ENCODE results near the gene ZNHIT1.

DNA sequence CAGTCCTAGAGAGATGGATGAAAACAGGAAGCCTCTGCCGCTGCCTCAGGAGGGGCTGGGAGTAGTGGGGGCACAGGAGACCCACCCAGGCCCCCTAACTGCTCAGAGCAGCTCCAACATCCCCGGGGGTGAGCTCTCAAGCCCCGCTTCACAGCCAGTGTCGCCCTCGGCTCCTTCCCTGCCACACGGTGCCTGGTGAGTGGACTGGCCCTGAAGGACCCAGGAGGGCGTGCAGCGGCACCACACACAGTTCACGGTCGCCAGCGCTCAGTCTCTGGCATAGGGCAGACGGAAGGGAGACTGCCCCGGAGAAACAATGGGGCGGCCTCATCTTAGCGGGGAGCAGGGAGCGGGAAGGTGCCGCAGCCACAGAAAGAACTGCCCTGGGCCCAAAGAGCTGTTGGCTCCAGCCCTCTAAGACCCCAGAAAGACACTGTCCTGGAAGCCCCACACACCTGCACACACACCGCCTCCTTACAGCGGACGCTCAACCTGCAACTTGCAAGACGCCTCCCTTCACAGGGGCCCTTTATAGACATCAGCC, 18.4 kb downstream of the ZNHIT1 start:
- TF ChIP-seq CTCF (IDR thresholded peaks at IDR 0.05) (no peak), MAX (IDR thresholded peaks at IDR 0.05; ENCODE audit: low read depth) (no peak), YY1 (IDR thresholded peaks at IDR 0.05; ENCODE audit: low read depth) (no peak), JUND (IDR thresholded peaks at IDR 0.05) (no peak), TAF1 (IDR thresholded peaks at IDR 0.05; ENCODE audit: borderline replicate concordance, low read depth, low read length) (no peak), ELF1 (IDR thresholded peaks at IDR 0.05) (no peak), ZBTB33 (IDR thresholded peaks at IDR 0.05; ENCODE audit: borderline replicate concordance, low read depth) (no peak), SIN3A (IDR thresholded peaks at IDR 0.05; ENCODE audit: borderline replicate concordance, low read depth, low read length) (no peak)
